ENCODE measurements around the gene PRMT7. TPM values are rescaled to one million over a fixed set of nuclear protein-coding genes. Genes with fewer than 3 reads are reported as not detected.

The PRMT7 gene
- total and polyA plus RNA-seq, 2 of the 8 experiments (the other 6 are each of a cell fraction or from before 2014, with no cell fraction given): 48.2 to 49.3 TPM

DNA sequence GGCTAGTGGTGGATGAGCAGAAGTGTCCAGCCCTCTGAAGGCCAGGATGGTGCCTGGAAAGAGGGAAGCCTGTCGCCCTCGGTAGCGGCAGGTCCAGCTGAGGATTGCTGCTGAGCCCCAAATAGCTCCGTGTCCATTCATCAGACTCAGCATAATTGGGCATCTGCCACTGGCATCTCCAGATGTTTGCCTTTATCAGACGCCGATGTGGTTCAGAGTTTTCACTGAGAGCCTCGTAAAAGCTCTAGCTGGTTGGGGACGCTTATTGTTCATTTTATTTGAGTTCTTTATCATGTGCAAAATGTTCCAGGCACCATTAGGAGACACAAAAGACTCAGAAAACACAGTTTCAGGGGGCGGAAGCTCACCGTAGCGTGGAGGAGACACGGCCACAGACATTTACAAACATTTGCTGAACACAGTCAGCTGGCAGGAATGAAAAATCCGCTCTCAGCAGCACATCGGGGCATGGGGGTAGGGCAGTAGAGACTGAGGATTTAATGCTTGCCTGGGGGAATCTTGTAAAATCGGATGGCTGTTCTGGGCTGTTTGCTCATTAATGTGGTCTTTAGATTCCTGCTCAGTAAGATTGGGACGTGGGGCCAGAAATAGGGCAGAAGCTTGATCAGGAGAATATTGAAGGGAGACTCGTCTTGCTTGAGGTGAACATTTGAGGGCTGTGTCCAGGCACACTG lies 95.8 kb downstream of the PRMT7 start:
- Histone ChIP-seq H2BK120ac (replicated peaks; ENCODE audit: low read depth, low read length) (no peak overlapping the region), H3K4me1 (replicated peaks in 1 of 4; ENCODE audit: control insufficient read depth in 3 of 4, insufficient read depth in 4 of 4, low read length in 3 of 4) (peaks cover 0 to 15% (median 6%) of the 10 kb centered on the region in 4 experiments; a peak in 6 of 7 replicates), H3K79me2 (ENCODE audit: control insufficient read depth in 1 of 2, insufficient read depth in 2 of 2, low read length in 2 of 2) (no peaks in the 10 kb centered on the region), H4K8ac (ENCODE audit: extremely low read depth, insufficient read depth, low read length) (peak overlapping the region; percentile 35), H3K14ac (ENCODE audit: insufficient read length) (no peak overlapping the region), H3K18ac (ENCODE audit: extremely low read depth, low read length) (no peak overlapping the region), H3K4me2 (ENCODE audit: insufficient read depth in 1 of 2, low read depth in 2 of 2, low read length in 2 of 2) (no peak overlapping the region), H4K5ac (ENCODE audit: insufficient read length, low read depth, low read length) (no peak overlapping the region), H2AK5ac (ENCODE audit: low read depth, low read length) (no peak overlapping the region), H4K20me1 (replicated peaks in 1 of 2; ENCODE audit: control insufficient read depth in 1 of 2, insufficient read depth in 2 of 2, low read length in 2 of 2) (peaks cover 0 to 2% of the 10 kb centered on the region in 2 experiments), H3K36me3 (ENCODE audit: control insufficient read depth in 2 of 4, insufficient read depth in 4 of 4, low read length in 3 of 4) (no peaks in the 10 kb centered on the region), H2AFZ (ENCODE audit: low read length) (peak overlapping the region; percentile 91), H3K56ac (replicated peaks; ENCODE audit: insufficient read length, low read depth, low read length) (no peak overlapping the region), H4K91ac (replicated peaks; ENCODE audit: insufficient read length, low read length) (no peak overlapping the region), H3K27ac (ENCODE audit: low read depth, low read length) (no peak overlapping the region), H3K4ac (replicated peaks; ENCODE audit: insufficient read length, low read depth, low read length) (no peak overlapping the region), H3K79me1 (ENCODE audit: low read depth, low read length) (no peaks in the 10 kb centered on the region), H2BK15ac (ENCODE audit: low read length) (no peak overlapping the region), H3K27me3 (replicated peaks in 1 of 4; ENCODE audit: control insufficient read depth in 3 of 4, extremely low read depth in 1 of 4, insufficient read depth in 3 of 4, low read length in 3 of 4) (no peaks in the 10 kb centered on the region; a peak in 1 of 7 replicates), H2BK20ac (ENCODE audit: low read length) (no peak overlapping the region), H2BK5ac (ENCODE audit: low read depth, low read length) (no peak overlapping the region), H3K23me2 (ENCODE audit: low read depth, low read length) (no peaks in the 10 kb centered on the region), H3K4me3 (ENCODE audit: extremely low read depth in 1 of 4, insufficient read depth in 2 of 4, low read depth in 3 of 4, low read length in 4 of 4) (no peak overlapping the region), H3K23ac (ENCODE audit: insufficient read length) (no peak overlapping the region), H3K9me3 (ENCODE audit: insufficient read depth in 2 of 2, low read depth in 1 of 2, low read length in 1 of 2) (no peaks in the 10 kb centered on the region), H3K9ac (replicated peaks in 1 of 4; ENCODE audit: extremely low read depth in 1 of 4, low read depth in 3 of 4, low read length in 3 of 4) (no peak overlapping the region; a peak in 1 of 7 replicates), H2BK12ac (ENCODE audit: low read depth, low read length) (no peak overlapping the region)
- POLR2A ChIA-PET (ENCODE audit: partially characterized antibody): no interaction called here
- WGBS, 2 experiments (ENCODE audit: extremely low coverage in 1 of 2, insufficient coverage in 1 of 2, insufficient read length in 1 of 2, insufficient replicate concordance in 2 of 2, low coverage in 1 of 2, low lambda C conversion rate in 2 of 2, missing lambda C conversion rate in 1 of 2): 83% methylated on average over 17 of the region's 17 CpGs; no CpG with 5 or more reads in 1 of the 2 experiments
- TF ChIP-seq POLR2A (IDR thresholded peaks at IDR 0.05; ENCODE audit: control extremely low read depth in 1 of 2, low read depth in 2 of 2, low read length in 2 of 2): no peak
- TF ChIP-seq CHD1 (IDR thresholded peaks at IDR 0.05; ENCODE audit: low read depth, low read length): no peak
- TF ChIP-seq SP4 (IDR thresholded peaks at IDR 0.05; ENCODE audit: low read length): no peak
- TF ChIP-seq BACH1 (IDR thresholded peaks at IDR 0.05; ENCODE audit: low read length): no peak
- TF ChIP-seq BCL11A (IDR thresholded peaks at IDR 0.05; ENCODE audit: low read depth in 2 of 2, low read length in 2 of 2): no peak
- TF ChIP-seq RXRA (IDR thresholded peaks at IDR 0.05; ENCODE audit: insufficient read depth, low read depth, low read length): no peak
- TF ChIP-seq CEBPB (IDR thresholded peaks at IDR 0.05; ENCODE audit: low read depth, low read length): no peak
- TF ChIP-seq CBX5 (IDR thresholded peaks at IDR 0.05; ENCODE audit: low read depth, low read length): no peak
- TF ChIP-seq BRCA1 (IDR thresholded peaks at IDR 0.05; ENCODE audit: low read depth, low read length): no peak
- no peak for TF ChIP-seq POLR2AphosphoS5 (IDR thresholded peaks at IDR 0.05; ENCODE audit: low read depth, low read length)
- FAIRE-seq (no peak), DNase-seq (ENCODE audit: low read depth in 1 of 2, low spot score in 2 of 2) (no peak)
- CTCF ChIA-PET (ENCODE audit: partially characterized antibody): interaction anchor here (0.6 to 4.3 kb wide), 13 partner anchors 10 to 191 kb away, joined by 3 to 41 read pairs (median 6); no protein-coding TSS in a partner anchor
